Stimulated activated CD8-positive, alpha-beta memory T cell treated with anti-CD3 and anti-CD28 coated beads, Interleukin-12 subunit alpha, Interleukin-12 subunit beta, amount 100 ng/mL, for 24 hours (primary cell): ENCODE data around the gene CTAG1B.
"Not testable (repeated sequence)": the region's sequence is repeated elsewhere in the genome, so short reads cannot be mapped to it uniquely, and the experiment has no call there.

Experiments
- DNase-seq: peaks from one replicate; pipeline ENCODE4 v3.0.0-alpha.2; 2020; ENCODE audit errors: extremely low read depth

Gene CTAG1B

DNA sequence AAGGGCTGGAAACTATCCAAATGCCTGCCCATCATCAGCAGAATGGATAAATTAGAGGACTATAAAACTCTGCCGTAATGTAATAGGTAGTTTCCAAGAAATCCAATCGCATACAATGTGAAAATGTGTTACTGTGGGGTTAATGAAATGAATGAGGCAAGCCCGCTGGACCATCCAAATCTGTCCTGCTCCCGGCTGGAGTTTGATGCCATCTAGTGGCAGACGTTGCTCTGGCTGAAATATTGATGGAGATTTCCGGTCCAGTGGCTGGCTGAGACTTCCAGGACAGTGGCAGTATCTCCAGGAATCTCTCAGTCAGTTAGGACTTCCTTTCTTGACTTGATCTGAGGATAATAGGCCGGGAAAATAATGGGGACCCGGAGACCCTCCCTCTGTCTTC, 36.1 kb downstream of the CTAG1B start:
- DNase-seq: not testable (repeated sequence)

DNA sequence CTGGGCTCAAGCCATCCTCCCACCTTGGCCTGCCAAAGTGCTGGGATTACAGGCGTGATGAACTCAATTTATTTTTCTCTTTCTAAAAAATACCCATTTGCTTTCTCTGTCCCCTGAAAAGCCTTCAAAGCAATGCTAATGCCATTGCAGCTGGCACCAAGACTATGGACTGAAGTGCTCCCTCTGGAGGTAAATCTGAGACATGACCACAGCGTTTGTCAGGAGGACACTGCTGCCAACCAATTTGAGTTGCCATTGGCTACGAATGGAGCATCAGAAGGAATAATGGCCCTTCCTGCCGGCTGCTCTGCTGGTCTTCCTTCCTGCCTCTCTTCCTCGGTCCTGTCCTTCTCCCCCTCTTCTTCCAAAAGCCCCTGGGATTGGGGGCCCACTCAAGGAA, 44.0 kb downstream of the CTAG1B start:
- DNase-seq: not testable (repeated sequence)

DNA sequence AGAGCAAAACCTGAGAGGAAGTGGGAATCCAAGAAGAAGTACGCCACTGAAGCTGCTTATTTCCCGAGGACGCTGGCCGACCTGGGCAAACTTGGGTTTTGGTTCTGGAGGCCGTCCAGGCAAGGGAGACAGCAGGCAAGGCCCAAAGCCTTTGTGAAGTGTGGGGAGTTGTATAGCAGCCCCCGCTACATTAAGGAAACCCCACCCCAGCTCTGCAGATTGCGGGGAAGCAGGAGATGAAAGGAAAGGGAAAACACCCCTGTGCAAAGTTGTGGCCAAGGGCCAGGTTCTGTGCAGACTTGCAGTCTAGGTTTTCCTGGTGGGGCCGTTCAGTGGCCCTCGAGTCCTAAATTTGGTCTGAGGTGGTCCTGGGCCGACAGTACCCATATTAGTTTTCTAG, 46.0 kb downstream of the CTAG1B start:
- DNase-seq: not testable (repeated sequence)

DNA sequence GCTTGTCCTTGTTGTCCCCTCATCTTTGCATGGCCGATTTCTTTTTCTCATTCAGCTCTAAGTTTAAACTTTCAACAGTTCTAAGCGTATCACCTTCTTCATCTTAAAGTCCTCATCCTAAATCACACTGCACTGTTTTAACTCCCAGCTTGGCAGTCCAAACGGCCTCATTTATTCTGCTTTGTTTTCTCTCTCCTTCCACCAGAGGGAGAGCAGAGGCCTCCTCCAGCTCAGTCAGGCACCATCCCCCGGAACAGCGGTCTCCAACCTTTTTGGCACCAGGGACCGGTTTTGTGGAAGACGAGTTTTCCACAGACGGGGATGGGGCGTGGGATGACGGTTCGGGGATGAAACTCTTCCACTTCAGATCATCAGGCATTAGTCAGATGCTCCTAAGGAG, 48.7 kb downstream of the CTAG1B start:
- not testable (repeated sequence) for DNase-seq
